Activated B cell treated with CpG ODN at 0.5 μM for 24 hours (primary cell): ENCODE results near the gene ABI3. TPM values are rescaled to one million over a fixed set of nuclear protein-coding genes. Genes with fewer than 3 reads are reported as not detected.

Source experiments
- ATAC-seq: fragments of 200-7000 bp; cut with Tn5 transposase; one replicate; pipeline ENCODE4 v1.10.0; 2021; ENCODE audit warnings: low read depth, mild to moderate bottlenecking, moderate library complexity
- CTCF ChIA-PET: fragments of 350-600 bp; sonication (Branson Sonifier 250); formaldehyde crosslinking; loops from one replicate; lab custom pipeline; 2021; ENCODE audit warnings: antibody characterized with exemption; lab: Charles Lee
- POLR2A ChIA-PET: fragments of 350-600 bp; sonication (Branson Sonifier 250); formaldehyde crosslinking; loops from one replicate; lab custom pipeline; 2021; ENCODE audit warnings: antibody characterized with exemption; lab: Charles Lee
- DNase-seq: peaks from one replicate; pipeline ENCODE4 v3.0.0; 2022
- H3K27ac Mint-ChIP-seq: one replicate; pipeline ENCODE4 v1.8.0; 2020; ENCODE audit warnings: mixed read lengths
- H3K27me3 Mint-ChIP-seq: one replicate; pipeline ENCODE4 v1.8.0; 2021; ENCODE audit warnings: mixed read lengths
- H3K36me3 Mint-ChIP-seq: one replicate; pipeline ENCODE4 v1.8.0; 2021; ENCODE audit warnings: low read depth, mixed read lengths
- H3K4me1 Mint-ChIP-seq: one replicate; pipeline ENCODE4 v1.8.0; 2021; ENCODE audit warnings: mixed read lengths
- H3K4me3 Mint-ChIP-seq: one replicate; pipeline ENCODE4 v1.8.0; 2020; ENCODE audit warnings: mild to moderate bottlenecking, mixed read lengths
- H3K9me3 Mint-ChIP-seq: one replicate; pipeline ENCODE4 v1.8.0; 2020; ENCODE audit warnings: mixed read lengths
- CTCF ChIP-seq: fragments of 200-600 bp; IDR thresholded peaks from one replicate; pipeline ENCODE4 v1.8.0; 2022; ENCODE audit warnings: antibody characterized with exemption, mild to moderate bottlenecking
- intact Hi-C: fragments of 100-400 bp; cut with micrococcal nuclease; formaldehyde crosslinking; loops from one replicate; pipeline ENCODE4 v1.15.1; 2024
- total RNA-seq: library from RNA; stranded (reverse); gene quantifications from 2 replicates; pipeline ENCODE4 v1.2.3, GENCODE V29; 2022

Gene ABI3
- total RNA-seq, 1 donor from 2014 or later: 9.7 TPM

GRCh38 chr17:49249890-49250522, 39.5 kb downstream of the ABI3 start:
- Mint-ChIP-seq H3K27ac (no peak overlapping the region), H3K27me3 (peaks cover 26% of the 10 kb centered on the region), H3K4me1 (no peaks in the 10 kb centered on the region), H3K36me3 (no peaks in the 10 kb centered on the region), H3K9me3 (no peaks in the 10 kb centered on the region), H3K4me3 (no peak overlapping the region)
- CTCF ChIA-PET: no interaction called here
- no peak for TF ChIP-seq CTCF
- ATAC-seq (no peak), DNase-seq (no peak)
- POLR2A ChIA-PET: no interaction called here
- intact Hi-C loops: no loop called here

- ChIA-PET POLR2A (interaction anchor here (0.5 kb wide), 1 partner anchor 44 kb away, joined by 3 read pairs; no protein-coding TSS in a partner anchor), CTCF (no interaction called here)
- ATAC-seq: no peak
These were observed 41.7 kb downstream of the ABI3 start for GRCh38 chr17:49252148-49252695.

GRCh38 chr17:49254066-49254465, 43.6 kb downstream of the ABI3 start:
- Mint-ChIP-seq H3K9me3 (no peaks in the 10 kb centered on the region), H3K27ac (no peak overlapping the region), H3K36me3 (no peaks in the 10 kb centered on the region), H3K4me1 (no peaks in the 10 kb centered on the region), H3K27me3 (peaks cover 13% of the 10 kb centered on the region), H3K4me3 (no peak overlapping the region)
- TF ChIP-seq CTCF: no peak
- ATAC-seq (no peak), DNase-seq (no peak)
- POLR2A ChIA-PET: no interaction called here
- CTCF ChIA-PET: interaction anchor here (1.2 kb wide), 1 partner anchor 302 kb away, joined by 3 read pairs; no protein-coding TSS in a partner anchor
- intact Hi-C loops: no loop called here

More at GRCh38 chr17:49252148-49252695, 41.7 kb downstream of the ABI3 start:
- intact Hi-C loops: no loop called here
- no peak overlapping the region for H3K27ac Mint-ChIP-seq
- no peaks in the 10 kb centered on the region for H3K36me3 Mint-ChIP-seq
- peaks cover 20% of the 10 kb centered on the region for H3K27me3 Mint-ChIP-seq
- no peak for DNase-seq
- H3K9me3 Mint-ChIP-seq: no peaks in the 10 kb centered on the region
- H3K4me1 Mint-ChIP-seq: no peaks in the 10 kb centered on the region
- no peak for TF ChIP-seq CTCF
- no peak overlapping the region for H3K4me3 Mint-ChIP-seq

- POLR2A ChIA-PET: interaction anchor here (0.6 kb wide), 1 partner anchor 137 kb away, joined by 3 read pairs; no protein-coding TSS in a partner anchor
- Mint-ChIP-seq H3K36me3 (no peaks in the 10 kb centered on the region), H3K4me1 (peaks cover 3% of the 10 kb centered on the region), H3K9me3 (no peaks in the 10 kb centered on the region), H3K27me3 (peaks cover 6% of the 10 kb centered on the region), H3K27ac (no peak overlapping the region), H3K4me3 (no peak overlapping the region)
- TF ChIP-seq CTCF: no peak
- ATAC-seq: no peak
- CTCF ChIA-PET: no interaction called here
- intact Hi-C loops: no loop called here
- DNase-seq: no peak
These were observed 44.6 kb downstream of the ABI3 start for GRCh38 chr17:49255125-49255524.

GRCh38 chr17:49258394-49258793, 47.9 kb downstream of the ABI3 start:
- no peak overlapping the region for H3K27ac Mint-ChIP-seq
- DNase-seq (no peak), ATAC-seq (no peak)
- POLR2A ChIA-PET: no interaction called here
- peaks cover 11% of the 10 kb centered on the region for H3K4me1 Mint-ChIP-seq
- H3K4me3 Mint-ChIP-seq: no peak overlapping the region
- intact Hi-C loops: no loop called here
- H3K27me3 Mint-ChIP-seq: peaks cover 6% of the 10 kb centered on the region
- H3K36me3 Mint-ChIP-seq: no peaks in the 10 kb centered on the region
- H3K9me3 Mint-ChIP-seq: no peaks in the 10 kb centered on the region
- TF ChIP-seq CTCF: no peak
- CTCF ChIA-PET: interaction anchor here (0.7 kb wide), 1 partner anchor 33 kb away, joined by 3 read pairs; no protein-coding TSS in a partner anchor
